HEK293 (cell line): ENCODE measurements around the gene NFE2L1.
"Not testable (repeated sequence)": the region's sequence is repeated elsewhere in the genome, so short reads cannot be mapped to it uniquely, and the experiment has no call there.

Experiments
- CTCF ChIP-seq: fragments of 450-650 bp; formaldehyde crosslinking; IDR thresholded peaks from 2 replicates; pipeline ENCODE4 v1.5.1; 2016; ENCODE audit warnings: missing biosample characterization, missing genetic modification characterization
- ZNF24 ChIP-seq: fragments of 450-650 bp; formaldehyde crosslinking; IDR thresholded peaks from 2 replicates; pipeline ENCODE4 v1.5.1; 2016; ENCODE audit warnings: missing biosample characterization, missing genetic modification characterization

- not testable (repeated sequence) for TF ChIP-seq ZNF24, CTCF (tag by site-specific recombination)
Measured at GRCh38 chr17:48034734-48035133, 13.4 kb upstream of the NFE2L1 start.
